Psoas muscle (tissue), 8 donors: ENCODE measurements around the gene HENMT1. TPM values are rescaled to one million over a fixed set of nuclear protein-coding genes. Genes with fewer than 3 reads are reported as not detected.

ENCODE experiments used
- ATAC-seq, 4 donors: fragments of 200-7000 bp; cut with Tn5 transposase; one replicate each; pipeline ENCODE4 v1.9.1; 2020; ENCODE audit warnings: moderate library complexity in 3 of 4, mild to moderate bottlenecking in 2 of 4
- DNase-seq, 2 donors: peaks; one replicate each; pipeline ENCODE4 v3.0.0-alpha.2; 2020
- H3K27ac ChIP-seq: fragments of 200-600 bp; one replicate; pipeline ENCODE4 v1.8.0; 2022
- H3K27me3 ChIP-seq, 3 donors: fragments of 200-600 bp in 1 of 3; one replicate each; pipeline versions ENCODE4 v1.6.1 to v1.8.0; 2013 to 2022; ENCODE audit warnings: low read length in 2 of 3, mild to moderate bottlenecking in 2 of 3, moderate library complexity in 1 of 3; ENCODE audit not compliant: insufficient read depth in 3 of 3
- H3K36me3 ChIP-seq, 2 donors: fragments of 200-600 bp in 1 of 2; one replicate each; pipeline versions ENCODE4 v1.6.1 to v1.8.0; 2013 to 2022; ENCODE audit warnings: low read depth in 1 of 2, mild to moderate bottlenecking in 1 of 2, moderate library complexity in 1 of 2; ENCODE audit not compliant: insufficient read depth in 1 of 2
- H3K4me1 ChIP-seq: fragments of 200-600 bp; one replicate; pipeline ENCODE4 v1.8.0; 2022
- H3K4me3 ChIP-seq: fragments of 200-600 bp; one replicate; pipeline ENCODE4 v1.8.0; 2022; ENCODE audit warnings: mild to moderate bottlenecking
- H3K9me3 ChIP-seq: fragments of 200-600 bp; one replicate; pipeline ENCODE4 v1.8.0; 2022
- CTCF ChIP-seq: fragments of 200-600 bp; IDR thresholded peaks from one replicate; pipeline ENCODE4 v1.8.0; 2022; ENCODE audit warnings: antibody characterized with exemption
- WGBS, 3 donors: extraction: QIAGEN DNeasy Blood & Tissue Kit; methylation state at CpG; one replicate each; pipeline versions ENCODE4 v1.1.6 to v1.1.7; 2013; 5-methylcytosine and 5-hydroxymethylcytosine counted together
- intact Hi-C, 2 donors: fragments of 100-400 bp; cut with DNase I; formaldehyde crosslinking; loops; one replicate each; pipeline versions ENCODE4 v1.11.0 to v1.14.2; 2022
- polyA plus RNA-seq, 3 donors: library from polyadenylated mRNA; stranded (reverse); fragments of 200-250 nt; gene quantifications; one replicate each; pipeline ENCODE4 v1.2.3, GENCODE V29; 2013
- total RNA-seq, 4 donors: library from RNA; stranded (reverse); fragmentation: NEBNext Ultra II Directional in 2 of 4; extraction: Animal tissue kit (Norgen Biotek cat#: 25700) in 2 of 4; gene quantifications; one replicate each; pipeline versions ENCODE4 v1.2.1 to v1.2.4, GENCODE V29; 2021 to 2023
- donor health status: healthy with polysubstance abuse.
- donor health status: DM: no; HTN: no; CAD: no; lungs with moderate emphysema.
- donor health status: Bipolar disorder and iron deficiency.
- donor health status: healthy.
- donor health status: DM: yes; HTN: yes; CAD: no.
- donor health status: DM: no; HTN: no; CAD: no.
- donor health status: DM: no; HTN: no; CAD: no.
- donor health status: DM: yes; HTN: yes; CAD: no.

HENMT1 gene
- total and polyA plus RNA-seq, 7 donors, result 1.2 to 4.1 (median 1.7) TPM

GRCh38 chr1:108610073-108610472, 50.8 kb downstream of the HENMT1 start:
- peaks cover 0 to 5% of the 10 kb centered on the region in 2 donors for H3K36me3 ChIP-seq
- H3K4me1 ChIP-seq, result no peaks in the 10 kb centered on the region
- H3K9me3 ChIP-seq, result no peaks in the 10 kb centered on the region
- H3K27me3 ChIP-seq, result no peaks in the 10 kb centered on the region
- ATAC-seq (no peak), DNase-seq (no peak)
- no peak for TF ChIP-seq CTCF
- no peak overlapping the region for H3K27ac ChIP-seq
- intact Hi-C loops, result no loop called here
- WGBS, 3 donors, result 35 to 42% (median 40%) methylated on average over 2 of the region's 2 CpGs
- no peak overlapping the region for H3K4me3 ChIP-seq

DNA sequence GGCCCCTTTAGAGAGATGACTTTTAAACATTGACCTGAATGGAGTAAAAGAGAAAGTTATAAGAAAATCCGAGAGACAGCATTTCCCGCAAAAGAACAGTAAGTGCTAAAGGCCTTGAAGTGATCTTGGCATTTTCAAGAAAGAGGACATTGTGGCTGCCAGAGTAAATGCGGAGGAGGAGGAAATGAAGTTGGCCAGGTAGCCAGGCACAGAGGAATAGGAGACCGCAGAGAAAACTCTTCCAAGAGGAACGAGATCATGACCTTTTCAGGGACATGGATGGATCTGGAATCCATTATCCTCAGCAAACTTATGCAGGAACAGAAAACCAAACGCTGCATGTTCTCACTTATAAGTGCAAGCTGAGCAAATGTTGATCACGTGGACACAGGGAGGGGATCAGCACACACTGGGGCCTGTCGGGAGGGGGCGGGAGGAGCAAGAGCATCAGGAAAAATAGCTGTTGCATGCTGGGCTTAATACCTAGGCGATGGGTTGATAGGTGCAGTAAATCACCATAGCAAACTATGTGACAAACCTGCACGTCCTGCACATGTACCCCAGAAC, 51.3 kb downstream of the HENMT1 start:
- 47 to 49% (median 48%) methylated on average over 11 of the region's 11 CpGs for WGBS, 3 donors
- no peak for DNase-seq
- intact Hi-C loops, result no loop called here
- ATAC-seq, result no peak
- H3K36me3 ChIP-seq, result peaks cover 0 to 5% of the 10 kb centered on the region in 2 donors
- TF ChIP-seq CTCF, result no peak
- no peaks in the 10 kb centered on the region for H3K27me3 ChIP-seq
- no peaks in the 10 kb centered on the region for H3K9me3 ChIP-seq
- H3K4me1 ChIP-seq, result no peaks in the 10 kb centered on the region
- no peak overlapping the region for H3K4me3 ChIP-seq
- H3K27ac ChIP-seq, result no peak overlapping the region

GRCh38 chr1:108606478-108606877, 54.4 kb downstream of the HENMT1 start:
- no peaks in the 10 kb centered on the region for H3K36me3 ChIP-seq
- no peak overlapping the region for H3K4me3 ChIP-seq
- H3K27ac ChIP-seq, result no peak overlapping the region
- no peak for ATAC-seq
- no peaks in the 10 kb centered on the region for H3K9me3 ChIP-seq
- no peaks in the 10 kb centered on the region for H3K4me1 ChIP-seq
- no peak for DNase-seq
- H3K27me3 ChIP-seq, result no peaks in the 10 kb centered on the region
- no peak for TF ChIP-seq CTCF
- intact Hi-C loops, result no loop called here

DNA sequence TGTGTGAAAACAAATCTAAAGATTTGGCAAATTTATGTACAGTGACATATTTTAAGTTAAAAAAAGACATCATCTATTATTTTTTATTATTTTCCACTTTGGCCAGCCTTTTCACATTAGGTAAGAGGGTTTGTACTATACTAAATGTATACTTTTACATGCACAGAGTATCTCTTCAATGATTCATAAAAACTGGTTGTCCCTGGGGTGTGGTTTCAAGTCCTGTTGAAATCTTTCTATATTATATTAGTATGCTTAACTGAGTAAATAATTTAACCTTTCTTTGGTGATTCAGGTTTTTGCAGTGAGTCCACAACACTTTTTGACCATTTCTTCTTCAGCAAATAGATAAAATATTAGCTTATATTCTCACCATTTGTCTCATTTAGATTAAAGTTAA, 55.3 kb downstream of the HENMT1 start:
- H3K4me3 ChIP-seq, result no peak overlapping the region
- H3K36me3 ChIP-seq, result no peaks in the 10 kb centered on the region
- H3K4me1 ChIP-seq, result peaks cover 7% of the 10 kb centered on the region
- H3K27me3 ChIP-seq, result no peaks in the 10 kb centered on the region
- no peak overlapping the region for H3K27ac ChIP-seq
- intact Hi-C loops, result no loop called here
- TF ChIP-seq CTCF, result no peak
- ATAC-seq (no peak), DNase-seq (no peak)
- no peaks in the 10 kb centered on the region for H3K9me3 ChIP-seq

DNA sequence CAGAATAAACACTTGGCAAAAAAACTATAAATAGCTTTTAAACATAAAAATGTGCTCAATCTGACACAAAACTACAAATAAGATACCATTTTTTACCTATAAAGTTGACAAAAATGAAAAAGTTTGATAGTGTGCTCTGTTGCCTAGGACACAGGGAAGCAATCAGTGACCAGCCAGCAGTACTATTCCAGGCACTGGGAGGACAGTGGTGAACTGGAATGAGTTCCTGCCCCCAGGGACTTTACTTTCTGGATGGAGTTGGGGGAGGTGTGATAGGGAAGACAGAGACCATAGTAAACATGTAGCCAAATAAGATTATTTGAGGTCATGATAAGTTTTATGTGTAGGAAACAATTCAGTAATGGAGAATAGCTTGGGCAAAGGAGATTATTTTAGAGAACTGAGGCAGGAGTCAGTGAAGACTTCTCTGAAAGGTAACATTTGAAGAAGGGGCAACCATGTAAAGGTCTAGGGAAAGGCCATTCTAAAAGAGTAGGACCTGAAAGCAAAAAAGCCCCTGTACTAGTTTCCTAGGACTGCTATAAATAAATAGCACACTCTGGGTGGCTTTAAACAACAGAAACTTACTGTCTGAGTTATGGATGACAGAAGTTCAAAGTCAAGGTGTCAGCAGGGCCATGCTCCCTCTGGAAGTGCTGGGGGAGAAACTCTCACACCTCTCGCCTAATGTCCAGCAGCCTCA, 59.0 kb downstream of the HENMT1 start:
- no peak for DNase-seq
- no peak for ATAC-seq
- no peak for TF ChIP-seq CTCF
- Histone ChIP-seq H3K4me1 (peaks cover 11% of the 10 kb centered on the region), H3K9me3 (no peaks in the 10 kb centered on the region), H3K4me3 (no peak overlapping the region), H3K36me3 (no peaks in the 10 kb centered on the region), H3K27me3 (no peaks in the 10 kb centered on the region), H3K27ac (no peak overlapping the region)
- intact Hi-C loops, result no loop called here
- WGBS, 3 donors, result 94 to 100% (median 100%) methylated on average over 1 of the region's 1 CpG
